ENCODE data around the gene FREM1. TPM values are rescaled to one million over a fixed set of nuclear protein-coding genes. Genes with fewer than 3 reads are reported as not detected.

Gene FREM1
- total RNA-seq, 1 donor from 2014 or later, result 7.0 TPM

- no peaks in the 10 kb centered on the region for H3K27me3 ChIP-seq
- ATAC-seq (no peak), DNase-seq (no peak)
Observed at GRCh38 chr9:14814249-14814628, 96.0 kb downstream of the FREM1 start.

GRCh38 chr9:14813336-14814248, 96.6 kb downstream of the FREM1 start:
- H3K4me3 ChIP-seq, result no peak overlapping the region
- no peaks in the 10 kb centered on the region for H3K4me1 ChIP-seq
- no peak overlapping the region for H3K27ac ChIP-seq
- intact Hi-C loops (cut with DNase I), result no loop called here
- H3K9me3 ChIP-seq, result no peaks in the 10 kb centered on the region
- no peaks in the 10 kb centered on the region for H3K36me3 ChIP-seq
- no peak for ATAC-seq
- H3K27me3 ChIP-seq, result no peaks in the 10 kb centered on the region
- DNase-seq, result no peak
- TF ChIP-seq, protein P1, sequence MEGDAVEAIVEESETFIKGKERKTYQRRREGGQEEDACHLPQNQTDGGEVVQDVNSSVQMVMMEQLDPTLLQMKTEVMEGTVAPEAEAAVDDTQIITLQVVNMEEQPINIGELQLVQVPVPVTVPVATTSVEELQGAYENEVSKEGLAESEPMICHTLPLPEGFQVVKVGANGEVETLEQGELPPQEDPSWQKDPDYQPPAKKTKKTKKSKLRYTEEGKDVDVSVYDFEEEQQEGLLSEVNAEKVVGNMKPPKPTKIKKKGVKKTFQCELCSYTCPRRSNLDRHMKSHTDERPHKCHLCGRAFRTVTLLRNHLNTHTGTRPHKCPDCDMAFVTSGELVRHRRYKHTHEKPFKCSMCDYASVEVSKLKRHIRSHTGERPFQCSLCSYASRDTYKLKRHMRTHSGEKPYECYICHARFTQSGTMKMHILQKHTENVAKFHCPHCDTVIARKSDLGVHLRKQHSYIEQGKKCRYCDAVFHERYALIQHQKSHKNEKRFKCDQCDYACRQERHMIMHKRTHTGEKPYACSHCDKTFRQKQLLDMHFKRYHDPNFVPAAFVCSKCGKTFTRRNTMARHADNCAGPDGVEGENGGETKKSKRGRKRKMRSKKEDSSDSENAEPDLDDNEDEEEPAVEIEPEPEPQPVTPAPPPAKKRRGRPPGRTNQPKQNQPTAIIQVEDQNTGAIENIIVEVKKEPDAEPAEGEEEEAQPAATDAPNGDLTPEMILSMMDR (IDR thresholded peaks at IDR 0.05), result no peak

More at GRCh38 chr9:14814249-14814628, 96.0 kb downstream of the FREM1 start:
- Histone ChIP-seq H3K27ac (no peak overlapping the region), H3K36me3 (no peaks in the 10 kb centered on the region), H3K9me3 (no peaks in the 10 kb centered on the region), H3K4me1 (no peaks in the 10 kb centered on the region), H3K4me3 (no peak overlapping the region)
- TF ChIP-seq, protein P1 (IDR thresholded peaks at IDR 0.05), result no peak
- intact Hi-C loops (cut with DNase I), result no loop called here

GRCh38 chr9:14812806-14813205, 97.4 kb downstream of the FREM1 start:
- ATAC-seq, result no peak
- no peaks in the 10 kb centered on the region for H3K9me3 ChIP-seq
- intact Hi-C loops (cut with DNase I), result no loop called here
- H3K36me3 ChIP-seq, result no peaks in the 10 kb centered on the region
- H3K27me3 ChIP-seq, result no peaks in the 10 kb centered on the region
- DNase-seq, result no peak
- no peak overlapping the region for H3K4me3 ChIP-seq
- no peaks in the 10 kb centered on the region for H3K4me1 ChIP-seq
- H3K27ac ChIP-seq, result no peak overlapping the region
- TF ChIP-seq, protein P1 (IDR thresholded peaks at IDR 0.05), result no peak

- no peak for DNase-seq
- Histone ChIP-seq H3K27ac (no peak overlapping the region), H3K4me3 (no peak overlapping the region), H3K4me1 (no peaks in the 10 kb centered on the region), H3K36me3 (no peaks in the 10 kb centered on the region), H3K9me3 (no peaks in the 10 kb centered on the region), H3K27me3 (no peaks in the 10 kb centered on the region)
- ATAC-seq, result no peak
- TF ChIP-seq, protein P1 (IDR thresholded peaks at IDR 0.05), result no peak
- intact Hi-C loops (cut with DNase I), result no loop called here
Observed at GRCh38 chr9:14811844-14812243, 98.4 kb downstream of the FREM1 start.

GRCh38 chr9:14806941-14807520, 103.2 kb downstream of the FREM1 start:
- H3K36me3 ChIP-seq, result no peaks in the 10 kb centered on the region
- no peak for ATAC-seq
- intact Hi-C loops (cut with DNase I), result no loop called here
- H3K4me1 ChIP-seq, result no peaks in the 10 kb centered on the region
- DNase-seq, result no peak
- H3K9me3 ChIP-seq, result no peaks in the 10 kb centered on the region
- no peak overlapping the region for H3K27ac ChIP-seq
- H3K27me3 ChIP-seq, result no peaks in the 10 kb centered on the region
- H3K4me3 ChIP-seq, result no peak overlapping the region
- TF ChIP-seq, protein P1 (IDR thresholded peaks at IDR 0.05), result no peak
